ENCODE measurements around the gene SYTL3. TPM values are rescaled to one million over a fixed set of nuclear protein-coding genes. Genes with fewer than 3 reads are reported as not detected.

The SYTL3 gene
- total and polyA plus RNA-seq, 11 donors, result 4.0 to 14.6 (median 8.2) TPM

- no peak for DNase-seq
- ATAC-seq, result no peak
- Histone ChIP-seq H3K27me3 (no peaks in the 10 kb centered on the region), H3K4me3 (no peak overlapping the region), H3K27ac (no peak overlapping the region), H3K9me3 (no peaks in the 10 kb centered on the region), H3K4me1 (peaks cover 0 to 6% (median 4%) of the 10 kb centered on the region in 12 donors), H3K36me3 (peaks cover 0 to 99% (median 94%) of the 10 kb centered on the region in 9 donors)
- TF ChIP-seq, protein P1, sequence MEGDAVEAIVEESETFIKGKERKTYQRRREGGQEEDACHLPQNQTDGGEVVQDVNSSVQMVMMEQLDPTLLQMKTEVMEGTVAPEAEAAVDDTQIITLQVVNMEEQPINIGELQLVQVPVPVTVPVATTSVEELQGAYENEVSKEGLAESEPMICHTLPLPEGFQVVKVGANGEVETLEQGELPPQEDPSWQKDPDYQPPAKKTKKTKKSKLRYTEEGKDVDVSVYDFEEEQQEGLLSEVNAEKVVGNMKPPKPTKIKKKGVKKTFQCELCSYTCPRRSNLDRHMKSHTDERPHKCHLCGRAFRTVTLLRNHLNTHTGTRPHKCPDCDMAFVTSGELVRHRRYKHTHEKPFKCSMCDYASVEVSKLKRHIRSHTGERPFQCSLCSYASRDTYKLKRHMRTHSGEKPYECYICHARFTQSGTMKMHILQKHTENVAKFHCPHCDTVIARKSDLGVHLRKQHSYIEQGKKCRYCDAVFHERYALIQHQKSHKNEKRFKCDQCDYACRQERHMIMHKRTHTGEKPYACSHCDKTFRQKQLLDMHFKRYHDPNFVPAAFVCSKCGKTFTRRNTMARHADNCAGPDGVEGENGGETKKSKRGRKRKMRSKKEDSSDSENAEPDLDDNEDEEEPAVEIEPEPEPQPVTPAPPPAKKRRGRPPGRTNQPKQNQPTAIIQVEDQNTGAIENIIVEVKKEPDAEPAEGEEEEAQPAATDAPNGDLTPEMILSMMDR (IDR thresholded peaks at IDR 0.05), result no peak
- TF ChIP-seq POLR2A (IDR thresholded peaks at IDR 0.05), result no peak
- intact Hi-C loops (cut with DNase I), result loop anchor here in 1 of 10 donors (10.0 kb wide), 1 partner anchor 880 kb away; no protein-coding TSS in a partner anchor
- 79 to 89% (median 80%) methylated on average over 6 of the region's 6 CpGs for WGBS, 4 donors
These were observed 134.7 kb downstream of the SYTL3 start for GRCh38 chr6:158784505-158784904.

GRCh38 chr6:158785036-158785435 is 135.2 kb downstream of the SYTL3 start:
- Histone ChIP-seq H3K27ac (no peak overlapping the region), H3K4me1 (peaks cover 0 to 11% (median 8%) of the 10 kb centered on the region in 12 donors), H3K36me3 (peaks cover 0 to 93% (median 90%) of the 10 kb centered on the region in 9 donors), H3K9me3 (no peaks in the 10 kb centered on the region), H3K4me3 (no peak overlapping the region), H3K27me3 (no peaks in the 10 kb centered on the region)
- DNase-seq, result no peak
- TF ChIP-seq, protein P1 (IDR thresholded peaks at IDR 0.05), result no peak
- no peak for TF ChIP-seq POLR2A (IDR thresholded peaks at IDR 0.05)
- ATAC-seq, result no peak
- intact Hi-C loops (cut with DNase I), result loop anchor here in 1 of 10 donors (10.0 kb wide), 1 partner anchor 880 kb away; no protein-coding TSS in a partner anchor
- 88 to 96% (median 94%) methylated on average over 12 of the region's 12 CpGs for WGBS, 4 donors

DNA sequence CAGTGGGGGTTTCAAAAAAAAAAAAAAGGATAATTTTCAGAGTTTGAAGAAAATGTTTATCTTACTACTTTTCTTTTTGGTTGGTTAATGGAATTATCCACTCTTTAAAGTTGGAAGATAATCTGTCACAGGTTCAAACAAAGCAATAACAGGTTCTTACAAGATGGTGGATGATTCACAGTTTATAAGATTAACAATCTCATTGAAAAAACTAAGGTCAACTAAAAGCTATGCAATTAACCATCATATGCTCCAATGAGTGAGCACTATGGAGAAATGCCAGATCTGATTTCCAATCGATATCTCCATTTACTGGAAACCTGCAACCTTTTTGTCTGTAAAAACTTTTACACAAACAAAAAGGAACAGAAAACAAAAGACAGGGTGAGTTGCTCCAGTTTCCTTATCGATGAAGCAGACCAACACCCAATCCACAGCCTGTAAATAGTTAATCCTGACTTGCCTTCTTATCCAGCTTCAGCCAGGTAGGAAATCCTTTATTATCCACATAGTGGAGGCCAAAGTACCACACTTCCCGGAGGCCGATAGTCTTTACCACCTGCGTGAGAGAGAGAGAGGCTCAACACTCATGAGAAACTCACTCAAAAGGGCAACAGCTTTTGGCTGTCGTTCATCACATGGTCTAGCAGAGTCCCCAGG is 136.9 kb downstream of the SYTL3 start:
- intact Hi-C loops (cut with DNase I), result loop anchor here in 1 of 10 donors (10.0 kb wide), 1 partner anchor 878 kb away; no protein-coding TSS in a partner anchor
- Histone ChIP-seq H3K27me3 (no peaks in the 10 kb centered on the region), H3K4me1 (peaks cover 0 to 25% (median 9%) of the 10 kb centered on the region in 12 donors), H3K4me3 (no peak overlapping the region), H3K9me3 (no peaks in the 10 kb centered on the region), H3K27ac (no peak overlapping the region), H3K36me3 (peaks cover 0 to 76% (median 72%) of the 10 kb centered on the region in 9 donors)
- TF ChIP-seq, protein P1 (IDR thresholded peaks at IDR 0.05), result no peak
- no peak for TF ChIP-seq POLR2A (IDR thresholded peaks at IDR 0.05)
- DNase-seq, result no peak
- no peak for ATAC-seq
- WGBS, 4 donors, result 71 to 84% (median 79%) methylated on average over 6 of the region's 6 CpGs

- Histone ChIP-seq H3K4me1 (peaks cover 0 to 31% (median 11%) of the 10 kb centered on the region in 12 donors), H3K36me3 (peaks cover 0 to 70% (median 66%) of the 10 kb centered on the region in 9 donors), H3K9me3 (no peaks in the 10 kb centered on the region), H3K4me3 (no peak overlapping the region), H3K27me3 (no peaks in the 10 kb centered on the region), H3K27ac (no peak overlapping the region)
- 79 to 92% (median 85%) methylated on average over 2 to 6 of the region's 6 CpGs for WGBS, 4 donors
- intact Hi-C loops (cut with DNase I), result loop anchor here in 1 of 10 donors (10.0 kb wide), 1 partner anchor 877 kb away; no protein-coding TSS in a partner anchor
- DNase-seq (no peak), ATAC-seq (no peak)
- no peak for TF ChIP-seq POLR2A (IDR thresholded peaks at IDR 0.05)
- TF ChIP-seq, protein P1 (IDR thresholded peaks at IDR 0.05), result no peak
These were observed 137.5 kb downstream of the SYTL3 start for GRCh38 chr6:158787395-158787794.
